NCI-H1092 treated with DMSO at 0.1 percent for 48 hours (cell line): Measurements from ENCODE around the gene CYP19A1.
A peak's percentile ranks its signal among the peaks of the same experiment; 100 is the strongest.

Experiments used
- DNase-seq: peaks from one replicate; lab custom pipeline; 2025; lab: John Stamatoyannopoulos, UW

CYP19A1 gene

DNA sequence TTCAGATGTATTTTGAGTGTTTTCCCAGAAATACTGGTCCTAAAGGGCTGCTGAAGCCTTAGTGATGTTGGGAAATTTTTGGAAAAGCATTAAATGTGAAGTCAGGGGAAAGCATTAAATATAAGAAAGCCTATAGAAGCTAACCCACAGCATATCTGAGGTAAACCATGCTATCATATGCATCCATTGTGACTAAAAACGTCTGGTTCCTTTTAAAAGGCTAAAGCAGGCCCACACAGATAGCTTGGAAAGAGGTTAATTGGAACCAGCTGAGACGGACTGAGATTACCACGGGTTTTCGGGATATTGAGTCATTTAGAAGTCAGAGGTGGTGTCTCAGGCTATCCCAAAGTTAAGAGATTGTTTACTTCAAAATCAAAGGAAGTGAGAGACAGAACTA is 78.2 kb downstream of the CYP19A1 start:
- no peak for DNase-seq

DNA sequence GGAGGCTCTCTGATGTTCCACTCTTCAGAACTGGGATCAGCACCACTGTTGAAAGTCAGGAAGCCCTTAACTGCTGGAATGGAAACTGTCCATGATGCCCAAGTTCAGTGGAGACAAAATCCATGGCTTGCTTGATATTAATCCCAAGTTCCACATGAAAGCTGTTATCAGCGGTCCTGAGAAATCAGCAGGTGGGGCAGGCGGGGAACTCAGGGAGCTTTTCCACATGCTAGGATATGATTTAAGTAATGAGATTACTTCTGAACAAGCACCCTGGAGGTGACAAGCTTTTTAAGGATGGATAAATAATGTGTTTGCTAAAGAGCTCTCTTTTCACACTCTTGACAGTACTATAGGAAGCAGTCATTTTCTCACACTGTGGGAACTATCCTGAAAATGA is 82.9 kb downstream of the CYP19A1 start:
- DNase-seq = no peak

GRCh38 chr15:51253366-51253765 is 85.0 kb downstream of the CYP19A1 start:
- DNase-seq = no peak

DNA sequence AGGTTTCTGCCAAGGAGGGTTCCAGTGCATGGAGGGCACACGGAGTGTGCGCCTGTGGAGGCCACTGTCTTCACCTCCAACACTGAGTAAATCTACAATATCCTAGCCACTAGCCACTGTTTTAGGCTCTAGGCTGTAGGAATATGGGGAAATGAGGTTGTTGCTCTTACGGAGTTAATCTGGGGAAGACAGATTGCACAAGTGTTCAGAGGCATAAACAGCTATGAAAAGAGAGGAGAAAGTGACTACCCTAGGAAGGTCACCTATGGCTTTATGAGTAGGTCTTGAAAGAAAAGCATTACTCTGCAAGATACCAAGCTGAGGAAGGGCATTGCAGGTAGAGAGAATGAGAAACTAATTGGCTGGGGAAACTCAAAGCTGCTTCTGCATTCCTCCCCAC is 85.7 kb downstream of the CYP19A1 start:
- DNase-seq = no peak

DNA sequence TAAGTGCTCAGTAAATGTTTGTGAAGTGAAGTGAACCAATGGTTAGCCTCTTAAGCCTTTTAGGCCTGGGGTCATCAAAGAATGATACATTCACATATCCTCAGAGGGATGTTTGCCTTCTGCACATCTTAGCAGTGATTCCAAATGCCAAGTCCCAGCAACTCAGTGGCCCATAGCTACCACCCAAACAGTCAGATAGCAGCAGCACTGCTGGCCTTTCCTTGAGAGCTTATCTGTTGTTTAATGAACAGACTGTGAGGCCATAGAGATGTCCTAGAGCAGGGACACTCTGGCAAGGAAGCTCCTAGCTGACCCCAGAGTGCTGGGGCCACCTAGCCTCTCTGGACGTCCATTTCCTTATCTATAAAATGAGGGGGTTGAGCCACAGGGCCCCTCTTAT is 86.8 kb downstream of the CYP19A1 start:
- DNase-seq = no peak

DNA sequence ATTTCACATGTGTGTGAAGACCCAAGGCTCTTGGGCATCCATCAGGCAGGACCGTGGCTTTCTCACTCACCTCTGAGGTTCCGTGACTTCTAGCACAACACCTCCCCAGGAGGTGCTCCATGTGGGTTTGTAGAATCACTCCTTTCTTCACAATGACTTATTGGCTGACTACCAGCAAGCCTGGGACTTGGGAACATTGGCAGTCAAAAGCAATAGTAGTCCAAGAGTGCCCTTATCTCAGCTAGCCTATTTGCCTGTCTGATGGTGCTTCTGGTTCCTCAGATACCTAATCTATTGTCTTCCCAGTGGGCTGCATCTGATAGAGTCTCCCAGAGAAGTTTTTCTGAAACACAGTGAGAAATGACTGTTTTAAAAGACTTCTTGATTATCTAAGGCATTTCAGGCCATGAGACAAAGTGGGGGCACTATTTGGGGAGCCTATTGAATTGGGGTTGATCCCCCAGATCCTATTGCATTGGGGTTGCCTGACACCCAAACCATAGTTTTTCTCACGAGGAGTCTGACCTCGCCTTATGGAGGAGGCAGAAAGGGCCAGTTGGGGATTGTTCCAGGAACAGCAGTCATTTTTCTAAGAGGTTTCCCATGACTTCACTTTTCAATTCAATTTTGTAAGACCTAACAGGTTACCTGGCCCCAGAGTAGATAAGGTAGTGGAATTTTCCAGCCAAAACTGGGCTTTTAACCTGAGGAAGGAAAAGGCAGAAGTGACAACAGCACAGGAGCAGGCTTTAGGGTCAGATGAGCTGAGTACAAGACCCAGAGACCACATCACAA is 88.0 kb downstream of the CYP19A1 start:
- no peak for DNase-seq

GRCh38 chr15:51245628-51246027 is 92.8 kb downstream of the CYP19A1 start:
- no peak for DNase-seq

DNA sequence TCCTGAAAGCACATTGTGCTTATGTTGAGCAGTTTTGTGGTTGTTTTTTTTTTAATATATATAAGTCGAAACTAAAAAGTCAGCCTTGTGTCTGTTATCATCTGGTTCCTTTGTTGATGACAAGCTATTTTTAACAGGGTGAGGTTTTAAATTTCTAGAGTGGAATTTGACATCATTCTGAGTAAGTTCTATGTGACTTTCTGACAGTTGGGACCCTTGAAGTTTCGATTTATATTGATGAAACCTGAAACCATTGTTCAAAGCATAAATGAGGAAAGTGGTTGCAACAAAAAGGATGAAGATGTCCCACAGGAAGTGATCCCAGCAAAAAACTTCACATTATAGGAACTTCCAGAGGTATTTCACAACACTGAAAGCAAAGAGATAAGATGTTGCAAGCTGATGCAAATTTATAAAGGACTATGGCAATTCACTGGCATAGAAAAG is 94.0 kb downstream of the CYP19A1 start:
- no peak for DNase-seq

DNA sequence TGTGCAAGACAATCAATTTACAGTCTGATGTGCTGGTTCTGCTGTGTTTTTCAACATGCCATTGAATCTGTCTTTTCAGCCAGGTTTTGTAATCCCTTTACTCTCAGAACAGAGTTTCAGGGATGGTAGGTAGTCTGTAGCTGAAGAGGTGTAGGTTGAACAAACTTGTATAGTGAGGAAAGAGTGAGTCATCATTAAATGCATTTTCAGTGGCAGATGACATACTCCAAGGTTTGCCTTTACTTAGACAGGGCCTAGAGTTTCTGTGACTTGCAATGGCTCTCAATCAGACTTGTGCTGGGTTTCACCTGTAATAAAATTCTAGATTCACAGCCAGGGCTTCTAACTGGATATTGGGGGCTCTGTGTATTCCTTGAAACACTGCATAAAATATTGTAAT is 94.6 kb downstream of the CYP19A1 start:
- DNase-seq = no peak

GRCh38 chr15:51240066-51240465 is 98.3 kb downstream of the CYP19A1 start:
- no peak for DNase-seq

DNA sequence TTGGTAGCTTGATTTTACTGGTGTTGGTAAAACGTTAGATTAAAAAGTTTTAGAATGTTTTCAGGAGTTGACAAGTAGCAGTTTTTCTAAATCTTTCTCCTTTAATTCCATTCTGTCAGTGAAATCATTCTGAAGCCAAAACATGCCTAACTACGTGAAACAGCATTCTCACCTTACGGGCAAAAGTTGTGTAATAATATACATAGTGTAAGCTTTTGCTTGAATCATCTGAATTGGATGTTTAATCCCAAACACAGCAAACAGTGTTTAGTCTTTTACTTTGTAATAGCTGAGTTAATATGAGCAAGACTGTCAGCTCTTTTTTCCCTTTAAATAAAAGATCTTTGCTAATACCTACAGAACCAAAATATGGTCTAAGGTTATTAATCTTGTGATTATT is 100.6 kb downstream of the CYP19A1 start:
- DNase-seq = no peak

GRCh38 chr15:51234176-51234927 is 104.0 kb downstream of the CYP19A1 start:
- no peak for DNase-seq

DNA sequence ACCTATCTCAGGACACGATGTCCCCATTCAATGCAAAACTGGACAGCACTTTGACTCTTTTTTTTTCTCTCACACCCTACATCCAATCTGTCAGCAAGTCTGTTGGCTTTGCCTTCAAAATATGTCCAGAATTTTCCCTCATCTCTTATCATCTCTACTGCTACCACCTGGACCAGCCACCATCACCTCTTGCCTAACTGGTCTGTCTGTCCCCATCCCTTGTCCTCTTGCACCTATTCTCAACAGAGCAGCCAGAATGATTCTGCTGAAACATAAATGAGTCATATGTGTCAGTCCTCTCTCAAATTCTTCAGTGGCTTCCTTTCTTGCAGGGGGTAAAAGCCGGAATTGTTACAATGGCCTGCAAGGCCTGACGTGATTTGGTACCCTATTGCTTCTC is 105.8 kb downstream of the CYP19A1 start:
- DNase-seq = no peak

- DNase-seq = peak; percentile 1
Observed at GRCh38 chr15:51229907-51230330, 108.5 kb downstream of the CYP19A1 start.

DNA sequence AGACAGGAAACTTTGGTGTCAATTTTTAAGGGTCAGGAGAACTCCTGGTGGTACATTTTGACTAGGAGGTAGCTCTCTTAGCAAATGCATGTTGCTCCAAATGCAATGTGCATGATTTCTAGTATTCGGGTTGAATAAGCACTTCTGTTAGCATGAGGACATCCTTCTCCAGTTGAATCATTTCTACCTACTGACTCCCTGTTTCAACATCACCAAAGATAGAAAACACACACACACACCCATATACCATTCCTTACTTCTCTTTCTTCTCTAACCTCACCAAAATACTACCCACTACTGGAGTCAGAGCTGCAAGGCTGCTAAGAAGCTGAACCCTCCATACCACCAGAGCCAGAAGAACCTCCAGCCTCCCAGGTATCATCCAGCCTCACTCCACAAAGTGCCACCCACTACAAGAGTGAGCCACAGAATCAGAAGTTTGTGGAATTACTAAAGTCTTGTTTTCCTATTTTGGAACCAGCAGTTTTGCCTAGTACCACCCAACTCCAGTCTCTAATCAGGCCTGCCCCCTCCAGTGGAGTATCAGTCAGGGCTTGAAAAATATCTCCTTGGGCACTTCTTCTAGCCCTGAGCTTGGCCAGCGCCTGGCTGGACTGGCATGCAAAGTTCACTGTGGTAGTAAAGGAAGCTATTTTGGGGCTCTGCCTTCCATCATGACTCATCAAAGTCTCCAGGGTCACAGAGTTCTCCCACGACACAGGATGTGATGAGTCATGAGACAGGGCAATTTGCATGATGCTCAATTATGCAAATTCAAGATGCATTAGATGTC is 110.3 kb downstream of the CYP19A1 start:
- DNase-seq = no peak

GRCh38 chr15:51226576-51227210 is 111.7 kb downstream of the CYP19A1 start:
- no peak for DNase-seq

DNA sequence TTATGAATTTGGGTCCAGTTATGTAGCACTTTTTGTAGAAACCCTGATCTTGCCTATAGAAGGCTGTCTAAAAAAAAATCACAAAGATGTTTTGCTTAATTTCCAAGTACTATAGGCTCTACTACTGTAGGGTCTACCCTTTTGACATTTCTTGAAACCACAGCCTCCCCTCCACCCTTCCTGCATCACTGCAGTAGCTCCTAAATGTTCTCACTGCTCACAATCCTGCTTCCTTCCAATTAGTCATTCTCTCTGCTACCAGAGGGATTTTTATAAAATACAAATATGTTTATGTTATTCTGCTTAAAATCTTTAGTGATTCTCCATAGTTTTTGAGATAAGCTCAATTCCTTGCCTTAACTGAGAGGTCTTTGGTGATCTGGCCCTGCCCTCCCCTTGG is 114.0 kb downstream of the CYP19A1 start:
- DNase-seq = no peak

DNA sequence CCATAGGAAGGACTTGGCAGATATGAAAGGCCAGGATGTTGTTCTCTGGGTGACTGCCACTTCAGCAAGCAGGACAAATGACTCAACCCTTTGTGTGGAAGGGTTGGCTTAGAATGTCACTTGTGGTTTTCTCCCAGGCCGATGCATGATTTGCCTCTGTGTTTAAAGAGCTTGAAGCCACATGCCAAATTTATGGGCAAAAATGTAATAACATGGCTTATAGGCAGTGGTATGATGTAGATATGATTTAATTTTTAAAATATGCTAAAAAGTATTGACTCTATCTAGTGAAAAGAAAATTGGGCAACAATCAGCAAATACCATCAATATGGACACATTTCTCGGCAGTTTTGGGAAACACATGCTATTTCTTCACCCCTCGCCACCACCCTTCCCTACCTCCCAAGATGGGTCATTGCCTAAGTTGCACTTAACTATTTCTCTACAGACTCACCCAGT is 114.6 kb downstream of the CYP19A1 start:
- no peak for DNase-seq

DNA sequence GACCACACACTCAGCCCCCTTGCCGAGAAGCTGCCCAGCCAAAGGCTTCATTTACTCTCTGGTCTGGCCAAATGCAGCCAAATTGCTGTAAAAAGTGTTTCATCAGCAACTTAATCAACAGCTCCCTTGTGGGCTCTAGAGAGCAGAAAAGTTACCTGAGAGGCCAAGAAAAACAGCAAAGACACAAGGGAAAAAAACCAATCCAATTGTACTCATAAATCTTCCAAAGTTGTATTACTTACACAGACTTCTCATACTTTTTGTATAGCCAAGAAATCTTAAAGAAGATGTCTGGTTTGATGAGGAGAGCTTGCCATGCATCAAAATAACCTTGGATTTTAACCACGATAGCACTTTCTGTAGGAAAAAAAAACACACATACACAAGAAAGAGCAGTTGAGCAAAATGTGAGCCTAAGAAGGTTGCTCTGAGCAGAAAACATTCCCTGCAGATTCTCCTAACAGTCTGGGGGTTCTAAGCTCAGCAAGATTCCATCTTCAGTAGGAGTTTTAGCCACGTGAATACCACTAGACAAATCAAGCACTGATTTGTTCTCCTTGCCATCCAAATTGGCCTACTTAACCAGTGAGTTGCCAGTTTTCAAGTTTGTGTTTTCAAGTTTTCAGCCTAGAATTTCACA is 120.0 kb downstream of the CYP19A1 start:
- DNase-seq = no peak

- DNase-seq = no peak
Observed at GRCh38 chr15:51212909-51213308, 125.5 kb downstream of the CYP19A1 start.

DNA sequence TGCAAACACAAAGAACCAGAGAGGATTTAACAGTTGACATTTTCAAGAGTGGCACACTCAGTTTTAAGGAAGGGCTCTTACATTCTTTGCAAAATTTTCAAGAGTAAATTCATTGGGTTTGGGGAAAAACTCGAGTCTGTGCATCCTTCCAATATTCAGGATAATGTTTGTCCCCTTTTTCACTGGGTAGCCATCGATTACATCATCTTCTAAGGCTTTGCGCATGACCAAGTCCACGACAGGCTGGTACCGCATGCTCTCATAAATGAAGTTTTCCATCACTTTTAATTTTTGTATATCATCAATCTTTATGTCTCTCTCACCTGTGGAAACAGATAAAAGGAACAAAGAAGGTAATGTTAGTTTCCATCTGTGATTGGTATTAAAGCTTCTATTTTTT is 126.2 kb downstream of the CYP19A1 start:
- no peak for DNase-seq
